NCI-H1105 treated with DMSO at 0.1 percent for 48 hours (cell line): ENCODE results near the gene THAP2.
"Not testable (repeated sequence)": the region's sequence is repeated elsewhere in the genome, so short reads cannot be mapped to it uniquely, and the experiment has no call there.

Source experiments
- DNase-seq: peaks from one replicate; lab custom pipeline; 2025; lab: John Stamatoyannopoulos, UW

The THAP2 gene

DNA sequence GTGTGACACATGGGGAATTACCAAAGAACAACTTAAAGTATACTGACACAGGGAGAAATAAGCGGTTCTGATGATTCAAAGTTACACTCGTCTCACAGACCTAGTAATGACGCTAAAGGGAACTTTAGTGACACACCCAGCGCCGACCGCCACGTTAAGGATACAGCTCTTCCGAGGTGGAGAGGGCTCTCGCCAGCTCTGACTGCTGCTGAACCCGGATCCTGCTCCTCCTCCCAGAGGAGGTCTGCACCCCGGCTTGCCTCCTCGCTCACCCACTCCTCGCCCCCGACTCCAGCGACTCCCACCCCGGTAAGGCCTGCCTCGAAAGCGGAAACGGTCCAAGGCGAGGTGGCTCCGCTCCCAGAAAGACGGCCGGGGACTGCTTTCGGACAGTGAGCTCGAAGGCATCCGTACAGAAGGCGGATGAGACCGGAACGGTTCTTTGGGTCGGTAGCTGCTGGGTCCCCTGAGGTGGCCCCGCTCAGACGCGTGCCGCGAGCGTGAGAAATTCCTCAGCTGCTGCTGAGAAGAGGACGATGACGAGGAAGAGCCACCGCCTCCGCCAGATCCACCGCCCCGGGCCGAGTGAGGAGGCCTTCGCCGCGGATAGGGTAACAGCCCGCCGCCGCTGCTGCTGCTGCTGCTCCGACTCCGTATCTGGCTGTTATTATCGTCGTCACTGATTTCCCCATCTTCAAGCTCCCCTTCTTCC, 1.1 kb upstream of the THAP2 start:
- peak; percentile 49 for DNase-seq

DNA sequence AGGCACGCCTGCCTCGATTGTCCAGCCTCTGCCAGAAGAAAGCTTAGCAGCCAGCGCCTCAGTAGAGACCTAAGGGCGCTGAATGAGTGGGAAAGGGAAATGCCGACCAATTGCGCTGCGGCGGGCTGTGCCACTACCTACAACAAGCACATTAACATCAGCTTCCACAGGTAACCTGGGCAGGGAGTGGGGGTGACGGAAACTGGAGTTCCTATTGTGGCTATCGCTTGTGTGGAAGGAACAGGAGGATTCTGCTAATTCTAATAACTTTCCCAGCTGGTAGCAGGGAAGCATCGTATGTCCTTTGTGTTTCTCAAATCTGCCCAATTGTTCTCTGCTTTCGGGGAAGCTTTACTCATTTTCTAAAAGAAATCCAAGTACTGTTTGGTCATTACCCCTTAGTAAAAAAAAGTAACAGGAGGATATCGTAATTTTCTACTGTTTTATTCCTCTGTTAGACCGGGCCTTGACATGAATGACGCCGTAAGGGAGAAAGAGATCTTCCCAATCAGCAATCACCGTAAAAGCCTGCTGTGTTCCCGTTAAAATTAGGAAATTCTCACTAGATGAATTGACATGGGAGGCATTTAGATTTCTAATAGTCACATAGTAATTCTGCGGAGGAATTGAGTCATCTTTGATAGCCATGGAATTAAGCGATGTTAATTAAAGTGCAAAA, 449 bp downstream of the THAP2 start:
- DNase-seq: no peak

- DNase-seq: peak; percentile 10
These were observed 976 bp downstream of the THAP2 start for GRCh38 chr12:71665090-71665463.

DNA sequence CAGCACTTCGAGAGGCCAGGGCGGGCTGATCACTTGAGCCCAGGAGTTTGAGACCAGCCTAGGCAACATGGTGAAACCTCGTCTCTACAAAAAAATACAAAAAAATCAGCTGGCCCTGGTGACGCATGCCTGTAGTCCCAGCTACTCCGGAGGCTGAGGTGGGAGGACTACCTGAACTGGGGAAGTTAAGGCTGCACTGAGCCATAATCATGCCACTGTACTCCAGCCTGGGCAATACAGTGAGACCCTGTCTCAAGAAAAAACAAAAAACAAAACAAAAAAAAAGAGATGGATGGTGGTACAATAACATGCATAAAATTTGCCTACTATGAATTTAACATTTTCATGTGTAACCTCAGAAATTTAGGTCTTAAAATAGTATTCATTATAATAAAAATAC, 2.2 kb downstream of the THAP2 start:
- DNase-seq: no peak

DNA sequence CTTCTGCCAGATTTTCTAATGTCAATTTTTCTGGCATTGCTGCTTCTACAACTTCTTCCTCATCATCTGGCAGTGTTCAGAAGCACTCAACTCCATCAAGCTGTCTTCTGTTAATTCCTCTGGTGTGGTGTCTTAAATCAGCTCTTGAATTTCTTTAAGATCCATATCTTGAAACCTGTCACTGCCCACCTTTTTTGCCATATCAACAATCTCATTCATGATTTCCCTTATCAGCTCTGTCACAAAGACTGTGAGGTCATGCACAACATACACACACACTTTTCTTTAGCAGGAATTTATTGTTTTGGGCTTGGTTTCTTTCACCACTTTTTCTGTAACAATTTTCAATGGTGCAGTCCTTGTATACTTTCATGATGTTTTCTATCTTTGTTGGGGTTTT, 7.2 kb downstream of the THAP2 start:
- DNase-seq: no peak

- DNase-seq: peak; percentile 35
These were observed 7.7 kb downstream of the THAP2 start for GRCh38 chr12:71671816-71672215.

GRCh38 chr12:71682466-71682865, 18.4 kb downstream of the THAP2 start:
- DNase-seq: no peak

DNA sequence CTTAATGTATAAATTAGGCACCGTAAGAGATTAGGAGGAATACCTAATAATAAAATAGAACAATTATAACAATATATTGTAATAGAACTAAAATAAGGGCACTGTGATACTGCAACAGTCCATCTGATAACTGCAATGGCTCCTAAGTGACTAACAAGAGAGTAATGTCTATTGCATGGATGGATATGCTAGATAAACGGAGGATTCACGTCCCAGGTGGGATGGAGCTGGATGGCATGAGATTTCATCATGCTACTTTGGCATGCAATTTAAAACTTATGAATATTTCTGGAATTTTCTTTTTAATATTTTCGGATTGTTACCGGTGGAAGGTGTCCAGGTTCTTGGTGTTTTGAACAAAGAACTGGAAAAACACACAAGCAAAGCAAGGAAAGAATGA, 19.5 kb downstream of the THAP2 start:
- DNase-seq: no peak

DNA sequence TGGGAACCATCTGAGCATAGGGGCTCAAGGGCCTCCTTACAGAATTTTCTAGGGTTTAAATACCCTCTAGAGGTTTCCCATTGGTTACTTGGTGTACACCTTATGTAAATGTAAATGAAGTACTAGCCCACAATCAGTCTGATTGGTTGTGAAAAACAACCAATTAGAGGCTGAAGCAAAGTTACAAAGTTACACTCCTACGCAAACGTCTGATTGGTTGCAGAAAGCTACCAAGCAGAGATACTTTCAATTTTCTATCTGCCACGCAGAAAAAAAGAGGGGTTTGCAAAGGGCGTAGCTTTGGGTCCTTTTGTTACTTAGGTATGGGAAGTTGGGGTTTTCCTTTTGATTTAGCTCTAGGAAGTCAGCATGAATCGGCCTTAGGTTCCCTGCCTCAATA, 20.0 kb downstream of the THAP2 start:
- DNase-seq: no peak

DNA sequence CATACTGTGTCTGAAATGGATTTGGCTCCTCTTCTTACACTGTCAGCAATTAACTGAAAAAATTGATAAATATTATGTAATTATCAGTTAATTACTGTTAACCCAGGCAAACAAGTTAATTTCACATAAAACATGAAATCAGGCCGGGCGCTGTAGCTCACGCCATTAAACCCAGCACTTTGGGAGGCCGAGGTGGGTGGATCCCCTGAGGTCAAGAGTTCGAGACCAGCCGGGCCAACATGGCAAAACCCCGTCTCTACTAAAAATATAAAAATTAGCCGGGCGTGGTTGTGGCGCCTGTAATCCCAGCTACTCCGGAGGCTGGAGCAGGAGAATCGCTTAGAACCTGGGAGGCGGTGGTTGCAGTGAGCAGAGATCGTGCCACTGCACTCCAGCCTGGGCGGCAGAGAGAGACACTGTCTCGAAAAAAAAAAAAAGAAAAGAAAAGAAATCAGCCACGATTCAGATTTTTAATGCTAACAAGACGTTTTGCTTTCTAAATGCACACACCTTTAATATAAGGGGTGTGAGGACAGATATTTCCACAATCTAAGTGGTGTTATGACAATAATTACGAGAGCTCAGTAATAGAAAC, 21.3 kb downstream of the THAP2 start:
- no peak for DNase-seq

GRCh38 chr12:71685914-71686657, 22.0 kb downstream of the THAP2 start, which contains the start of gene TMEM19:
TMEM19 (plus strand) TSS chr12:71686082; CDS start chr12:71686681, 599 bp downstream.
- peak; percentile 86 for DNase-seq

- DNase-seq: peak; percentile 50
These were observed 22.5 kb downstream of the THAP2 start for GRCh38 chr12:71686658-71687025.

DNA sequence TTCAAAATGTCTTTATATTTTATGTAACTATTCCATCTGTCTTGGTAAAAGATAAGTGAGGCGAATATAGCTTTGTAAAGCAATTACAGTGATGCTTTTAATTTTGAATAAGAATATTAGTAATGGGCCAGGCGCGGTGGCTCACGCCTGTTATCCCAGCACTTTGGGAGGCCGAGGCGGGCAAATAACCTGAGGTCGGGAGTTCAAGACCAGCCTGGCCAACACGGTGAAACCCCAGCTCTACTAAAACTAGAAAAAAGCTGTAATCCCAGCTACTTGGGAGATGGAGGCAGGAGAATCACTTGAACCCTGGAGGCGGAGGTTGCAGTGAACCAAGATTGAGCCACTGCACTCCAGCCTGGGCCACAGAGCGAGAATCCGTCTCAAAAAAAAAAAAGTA, 23.1 kb downstream of the THAP2 start:
- DNase-seq: not testable (repeated sequence)

DNA sequence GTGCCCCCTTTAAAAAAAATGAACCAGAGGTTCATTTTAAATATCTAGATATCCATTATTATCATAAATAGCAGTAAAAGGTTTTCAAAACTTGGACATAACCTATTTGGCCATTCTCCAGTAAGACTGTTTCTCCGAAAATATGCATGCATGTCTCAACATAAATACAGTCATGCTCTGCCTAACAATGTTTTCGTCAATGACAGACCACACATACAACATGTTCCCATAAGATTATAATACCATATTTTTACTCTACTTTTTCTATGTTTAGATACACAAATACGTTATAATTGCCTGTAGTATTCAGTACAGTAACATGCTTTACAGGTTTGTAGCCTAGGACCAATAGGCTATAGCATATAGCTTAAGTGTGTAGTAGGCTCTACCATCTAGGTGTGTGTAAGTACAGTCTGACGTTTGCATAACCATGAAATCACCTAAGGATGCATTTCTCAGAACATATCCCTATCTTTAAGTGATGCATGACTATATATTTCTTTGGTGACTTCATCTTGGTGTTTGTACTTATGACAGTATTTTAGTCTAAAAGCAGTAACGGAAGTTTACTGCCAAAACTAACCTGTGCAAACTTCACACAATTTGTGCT, 25.0 kb downstream of the THAP2 start:
- no peak for DNase-seq

DNA sequence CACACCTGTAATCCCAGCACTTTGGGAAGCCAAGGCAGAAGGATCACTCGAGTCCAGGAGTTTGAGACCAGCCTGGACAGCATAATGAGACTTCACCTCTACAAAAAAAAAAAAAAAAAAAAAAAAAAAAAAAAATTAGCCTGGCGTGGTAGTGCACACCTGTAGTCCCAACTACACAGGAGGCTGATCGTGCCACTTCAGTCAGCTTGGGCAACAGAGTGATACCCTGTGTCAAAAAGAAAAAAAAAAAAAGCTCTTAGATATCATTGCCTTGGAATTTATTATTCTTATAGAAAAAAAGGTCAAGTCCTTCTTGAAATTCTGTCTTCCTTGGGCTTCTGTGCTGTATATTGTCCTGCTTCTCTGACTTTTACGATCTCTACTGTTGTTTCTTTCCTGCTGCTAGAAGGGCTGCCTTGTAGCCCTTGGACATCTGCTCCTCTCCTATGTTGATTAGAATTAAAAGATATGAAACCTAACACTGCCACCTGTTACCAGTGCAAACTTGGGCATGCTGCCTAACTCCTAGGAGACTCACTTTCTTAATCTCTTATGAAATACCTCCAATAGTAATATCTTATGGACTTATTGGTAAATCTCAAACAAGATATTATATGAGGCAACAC, 27.5 kb downstream of the THAP2 start:
- peak; percentile 60 for DNase-seq

DNA sequence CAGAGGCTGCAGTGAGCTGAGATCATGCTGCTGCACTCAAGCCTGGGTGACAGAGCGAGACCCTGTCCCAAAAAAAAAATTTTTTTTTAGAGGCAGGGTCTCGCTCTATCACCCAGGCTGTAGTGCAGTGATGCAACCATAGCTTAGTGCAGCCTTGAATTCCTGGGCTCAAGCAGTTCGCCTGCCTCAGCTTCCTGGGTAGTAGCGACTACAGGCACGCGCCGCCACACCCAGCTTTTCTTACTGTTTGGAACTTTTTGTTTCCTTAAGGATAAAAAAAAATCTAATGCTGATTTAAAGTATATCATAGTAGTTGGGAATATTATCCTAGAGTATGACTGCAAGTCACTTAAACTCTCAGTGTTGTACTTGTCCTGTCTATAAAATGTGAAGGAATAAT, 29.0 kb downstream of the THAP2 start:
- DNase-seq: no peak

GRCh38 chr12:71693651-71694050, 29.6 kb downstream of the THAP2 start:
- not testable (repeated sequence) for DNase-seq

DNA sequence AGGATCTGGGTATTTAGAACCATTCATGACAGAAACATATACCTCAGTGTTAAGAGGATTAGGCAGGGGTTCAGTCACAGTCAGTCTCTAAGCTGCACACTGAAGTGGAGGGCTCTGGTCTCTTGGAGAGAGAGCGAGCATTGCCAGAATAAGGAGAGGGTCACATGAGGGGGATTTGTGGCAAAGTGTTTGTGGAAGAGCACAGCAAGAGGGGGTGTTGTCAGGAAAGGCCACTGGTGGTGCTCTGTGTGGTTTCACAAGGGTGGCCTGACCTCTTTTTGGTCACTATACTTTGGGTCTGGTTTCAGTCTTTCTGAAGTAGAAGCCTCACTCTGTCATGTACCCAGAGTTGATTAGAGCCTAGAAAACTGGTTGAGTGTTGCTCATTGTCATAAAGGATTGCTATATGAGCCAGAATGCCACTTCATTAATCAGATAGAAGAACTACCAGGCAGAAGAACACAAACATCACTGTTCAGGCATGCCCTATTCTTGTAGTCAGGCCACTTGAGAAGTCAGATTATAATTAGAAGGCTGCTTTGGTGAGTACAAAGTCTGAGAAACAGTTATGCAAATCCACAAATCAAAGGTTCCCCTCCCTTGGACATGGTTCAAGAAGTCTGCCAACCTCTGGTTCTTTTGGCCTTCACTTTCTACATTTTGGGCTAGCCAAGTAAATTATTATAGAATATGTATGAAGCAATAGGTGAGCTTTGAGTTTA, 30.2 kb downstream of the THAP2 start:
- DNase-seq: peak; percentile 75

GRCh38 chr12:71695782-71696181, 31.7 kb downstream of the THAP2 start:
- no peak for DNase-seq

- not testable (repeated sequence) for DNase-seq
These were observed 38.1 kb downstream of the THAP2 start for GRCh38 chr12:71702181-71702580.

DNA sequence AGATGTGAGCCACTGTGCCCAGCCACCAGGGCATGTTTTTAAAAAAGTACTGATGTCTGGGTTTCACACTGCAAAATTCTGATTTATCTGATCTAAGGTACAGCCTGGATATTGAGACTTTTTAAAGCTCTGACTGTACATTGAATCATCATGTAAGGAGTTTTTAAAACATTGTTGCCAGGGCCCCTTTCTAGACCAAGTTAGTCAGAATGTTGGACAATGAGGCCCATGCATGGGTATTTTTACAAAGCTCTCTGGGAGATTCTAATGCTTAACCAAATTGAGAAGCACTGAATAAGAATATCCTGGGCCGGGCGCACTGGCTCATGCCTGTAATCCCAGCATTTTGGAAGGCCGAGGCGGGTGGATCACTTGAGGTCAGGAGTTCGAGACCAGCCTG, 38.5 kb downstream of the THAP2 start:
- no peak for DNase-seq
